ENCODE results near the gene NOXRED1.

The NOXRED1 gene

GRCh38 chr14:77347751-77348150 lies 75.6 kb downstream of the NOXRED1 start:
- peak in 1 of 2 donors; percentile 26 for DNase-seq (ENCODE audit: low read depth in 2 of 2)
- TF ChIP-seq, protein P1, sequence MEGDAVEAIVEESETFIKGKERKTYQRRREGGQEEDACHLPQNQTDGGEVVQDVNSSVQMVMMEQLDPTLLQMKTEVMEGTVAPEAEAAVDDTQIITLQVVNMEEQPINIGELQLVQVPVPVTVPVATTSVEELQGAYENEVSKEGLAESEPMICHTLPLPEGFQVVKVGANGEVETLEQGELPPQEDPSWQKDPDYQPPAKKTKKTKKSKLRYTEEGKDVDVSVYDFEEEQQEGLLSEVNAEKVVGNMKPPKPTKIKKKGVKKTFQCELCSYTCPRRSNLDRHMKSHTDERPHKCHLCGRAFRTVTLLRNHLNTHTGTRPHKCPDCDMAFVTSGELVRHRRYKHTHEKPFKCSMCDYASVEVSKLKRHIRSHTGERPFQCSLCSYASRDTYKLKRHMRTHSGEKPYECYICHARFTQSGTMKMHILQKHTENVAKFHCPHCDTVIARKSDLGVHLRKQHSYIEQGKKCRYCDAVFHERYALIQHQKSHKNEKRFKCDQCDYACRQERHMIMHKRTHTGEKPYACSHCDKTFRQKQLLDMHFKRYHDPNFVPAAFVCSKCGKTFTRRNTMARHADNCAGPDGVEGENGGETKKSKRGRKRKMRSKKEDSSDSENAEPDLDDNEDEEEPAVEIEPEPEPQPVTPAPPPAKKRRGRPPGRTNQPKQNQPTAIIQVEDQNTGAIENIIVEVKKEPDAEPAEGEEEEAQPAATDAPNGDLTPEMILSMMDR (IDR thresholded peaks at IDR 0.05; ENCODE audit: low read depth, low read length): no peak
- H3K4me3 ChIP-seq (replicated peaks in 1 of 2; ENCODE audit: low read depth in 2 of 2, low read length in 2 of 2): no peak overlapping the region

DNA sequence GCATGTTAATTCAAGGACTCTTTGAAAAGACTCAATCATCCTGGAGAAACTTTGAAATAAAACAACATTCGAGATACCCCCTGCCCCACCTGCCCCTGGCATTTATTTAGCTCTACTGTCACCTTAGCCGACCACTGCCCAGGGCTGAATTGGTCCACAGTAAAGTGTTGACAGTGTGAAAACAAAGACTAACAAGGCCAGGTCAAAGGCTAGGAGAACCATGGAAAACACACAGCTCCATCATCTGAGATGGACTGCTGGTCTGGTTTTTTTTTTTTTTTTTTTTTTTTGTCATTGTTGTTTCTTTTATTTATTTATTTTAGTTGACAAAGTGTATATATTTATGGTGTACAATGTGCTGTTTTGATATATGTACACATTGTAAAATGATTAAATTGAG lies 76.8 kb downstream of the NOXRED1 start:
- TF ChIP-seq, protein P1 (IDR thresholded peaks at IDR 0.05; ENCODE audit: low read depth, low read length): no peak
- H3K4me3 ChIP-seq (replicated peaks in 1 of 2; ENCODE audit: low read depth in 2 of 2, low read length in 2 of 2): no peak overlapping the region
- DNase-seq (ENCODE audit: low read depth in 2 of 2): no peak

- DNase-seq (ENCODE audit: low read depth in 2 of 2): no peak
- TF ChIP-seq, protein P1 (IDR thresholded peaks at IDR 0.05; ENCODE audit: low read depth, low read length): no peak
- no peak overlapping the region for H3K4me3 ChIP-seq (replicated peaks in 1 of 2; ENCODE audit: low read depth in 2 of 2, low read length in 2 of 2)
Measured at GRCh38 chr14:77344377-77344996, 78.8 kb downstream of the NOXRED1 start.

All from cardiac fibroblast (primary cell).